ENCODE measurements around the gene CYRIA. TPM values are rescaled to one million over a fixed set of nuclear protein-coding genes. Genes with fewer than 3 reads are reported as not detected.

Gene CYRIA
- total RNA-seq, 1 donor from 2014 or later, result 0.91 TPM

DNA sequence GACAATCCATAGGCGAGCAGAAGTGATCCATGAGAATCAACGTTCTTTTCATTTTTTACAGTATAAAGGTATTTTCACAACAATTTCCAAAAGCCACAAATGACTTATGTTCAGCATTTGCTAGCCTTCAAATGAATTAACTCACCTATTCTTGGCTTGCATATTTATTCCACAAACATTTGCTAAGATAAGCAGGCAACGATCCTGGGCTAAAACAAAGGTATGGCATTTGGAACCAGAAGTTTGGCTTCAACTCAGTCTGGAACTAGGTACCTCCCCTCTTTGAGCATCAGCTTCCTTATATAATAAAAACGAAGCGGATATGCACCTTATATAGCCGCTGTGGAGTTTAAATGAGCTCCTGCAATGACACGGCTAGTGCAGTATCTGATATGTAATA lies 20.5 kb downstream of the CYRIA start:
- Mint-ChIP-seq H3K36me3 (ENCODE audit: insufficient read depth) (no peaks in the 10 kb centered on the region), H3K27me3 (no peaks in the 10 kb centered on the region), H3K27ac (no peak overlapping the region), H3K9me3 (ENCODE audit: low read depth) (no peaks in the 10 kb centered on the region), H3K4me1 (ENCODE audit: low read depth) (no peaks in the 10 kb centered on the region), H3K4me3 (ENCODE audit: low read depth) (no peak overlapping the region)
- no peak for DNase-seq (ENCODE audit: low spot score, unreplicated experiment)
- TF ChIP-seq, protein P1, sequence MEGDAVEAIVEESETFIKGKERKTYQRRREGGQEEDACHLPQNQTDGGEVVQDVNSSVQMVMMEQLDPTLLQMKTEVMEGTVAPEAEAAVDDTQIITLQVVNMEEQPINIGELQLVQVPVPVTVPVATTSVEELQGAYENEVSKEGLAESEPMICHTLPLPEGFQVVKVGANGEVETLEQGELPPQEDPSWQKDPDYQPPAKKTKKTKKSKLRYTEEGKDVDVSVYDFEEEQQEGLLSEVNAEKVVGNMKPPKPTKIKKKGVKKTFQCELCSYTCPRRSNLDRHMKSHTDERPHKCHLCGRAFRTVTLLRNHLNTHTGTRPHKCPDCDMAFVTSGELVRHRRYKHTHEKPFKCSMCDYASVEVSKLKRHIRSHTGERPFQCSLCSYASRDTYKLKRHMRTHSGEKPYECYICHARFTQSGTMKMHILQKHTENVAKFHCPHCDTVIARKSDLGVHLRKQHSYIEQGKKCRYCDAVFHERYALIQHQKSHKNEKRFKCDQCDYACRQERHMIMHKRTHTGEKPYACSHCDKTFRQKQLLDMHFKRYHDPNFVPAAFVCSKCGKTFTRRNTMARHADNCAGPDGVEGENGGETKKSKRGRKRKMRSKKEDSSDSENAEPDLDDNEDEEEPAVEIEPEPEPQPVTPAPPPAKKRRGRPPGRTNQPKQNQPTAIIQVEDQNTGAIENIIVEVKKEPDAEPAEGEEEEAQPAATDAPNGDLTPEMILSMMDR (IDR thresholded peaks at IDR 0.05; ENCODE audit: unreplicated experiment), result no peak

DNA sequence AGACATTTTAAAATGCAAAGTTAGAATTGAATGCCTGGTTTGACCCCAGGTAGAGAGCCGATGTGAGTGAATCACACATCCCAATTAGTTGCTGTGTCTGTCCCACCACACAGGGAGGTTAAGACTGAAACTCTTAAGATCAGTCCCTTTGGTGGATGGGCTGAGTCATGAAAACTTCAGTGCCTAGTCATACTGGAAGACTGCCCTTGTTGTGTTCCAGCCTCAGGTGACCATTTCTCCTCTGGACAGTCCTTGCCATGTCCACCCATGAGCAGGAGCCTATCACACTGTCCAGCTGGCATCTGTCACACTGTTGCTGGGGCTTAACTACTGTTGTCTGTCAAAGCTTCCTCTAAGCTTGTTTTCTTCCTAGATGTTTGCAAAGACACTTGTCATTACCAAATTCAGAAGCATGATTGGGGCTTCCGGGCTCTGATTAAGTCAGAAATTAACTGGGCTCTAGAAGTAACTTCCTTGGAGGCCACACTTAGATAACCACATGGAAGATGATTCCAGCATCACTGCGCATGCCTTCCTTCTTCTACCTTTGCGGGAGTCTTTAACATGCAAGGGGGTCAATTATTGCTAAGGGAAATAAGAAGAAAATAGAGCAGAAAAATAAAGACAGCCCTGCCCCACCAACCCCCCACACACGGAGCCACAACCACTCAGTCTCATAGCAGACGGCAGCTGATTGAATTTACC lies 21.3 kb downstream of the CYRIA start:
- H3K9me3 Mint-ChIP-seq (ENCODE audit: low read depth), result no peaks in the 10 kb centered on the region
- no peak overlapping the region for H3K4me3 Mint-ChIP-seq (ENCODE audit: low read depth)
- no peaks in the 10 kb centered on the region for H3K4me1 Mint-ChIP-seq (ENCODE audit: low read depth)
- H3K27ac Mint-ChIP-seq, result no peak overlapping the region
- DNase-seq (ENCODE audit: low spot score, unreplicated experiment), result no peak
- H3K36me3 Mint-ChIP-seq (ENCODE audit: insufficient read depth), result no peaks in the 10 kb centered on the region
- no peaks in the 10 kb centered on the region for H3K27me3 Mint-ChIP-seq
- TF ChIP-seq, protein P1 (IDR thresholded peaks at IDR 0.05; ENCODE audit: unreplicated experiment), result no peak

DNA sequence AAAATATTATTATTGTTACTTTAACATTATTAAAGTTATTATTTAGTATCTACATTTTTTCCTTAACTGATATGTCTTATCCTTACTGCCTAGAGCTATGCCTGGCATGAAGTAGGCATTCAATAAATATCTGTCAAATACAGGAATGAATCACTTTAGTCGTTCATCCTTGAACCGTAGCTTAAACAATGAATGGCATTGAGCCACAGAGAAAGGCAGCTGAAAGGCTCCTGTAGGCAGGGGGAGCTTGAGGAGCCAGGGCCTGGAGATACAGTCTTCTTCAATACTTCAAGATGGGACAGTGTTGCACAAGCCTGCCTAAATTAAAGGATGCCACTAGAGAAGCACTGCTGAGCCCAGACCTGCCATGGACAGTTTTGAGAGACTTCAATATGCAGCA lies 22.5 kb downstream of the CYRIA start:
- TF ChIP-seq, protein P1 (IDR thresholded peaks at IDR 0.05; ENCODE audit: unreplicated experiment), result no peak
- DNase-seq (ENCODE audit: low spot score, unreplicated experiment), result no peak
- no peaks in the 10 kb centered on the region for H3K9me3 Mint-ChIP-seq (ENCODE audit: low read depth)
- H3K27me3 Mint-ChIP-seq, result peaks cover 3% of the 10 kb centered on the region
- no peak overlapping the region for H3K4me3 Mint-ChIP-seq (ENCODE audit: low read depth)
- H3K4me1 Mint-ChIP-seq (ENCODE audit: low read depth), result no peaks in the 10 kb centered on the region
- H3K27ac Mint-ChIP-seq, result no peak overlapping the region
- H3K36me3 Mint-ChIP-seq (ENCODE audit: insufficient read depth), result no peaks in the 10 kb centered on the region

DNA sequence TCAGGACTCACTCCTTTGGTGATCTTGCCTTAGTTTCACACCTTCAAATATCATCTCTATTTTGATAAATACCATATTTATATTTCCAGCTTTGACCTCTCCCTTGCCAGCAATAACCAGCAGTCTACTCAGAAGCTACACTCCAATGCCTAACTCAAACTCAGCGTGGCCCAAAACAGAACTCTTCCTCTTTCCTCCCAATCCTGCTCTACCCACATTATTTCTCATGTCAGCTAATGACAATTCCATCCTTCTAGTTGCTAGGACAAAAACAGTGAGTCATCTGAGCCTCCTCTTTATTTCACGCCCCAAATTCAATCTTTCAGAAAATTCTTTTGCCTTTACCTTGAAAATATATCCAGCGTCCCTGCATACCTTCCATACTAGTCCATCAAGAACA lies 23.5 kb downstream of the CYRIA start:
- DNase-seq (ENCODE audit: low spot score, unreplicated experiment), result no peak

DNA sequence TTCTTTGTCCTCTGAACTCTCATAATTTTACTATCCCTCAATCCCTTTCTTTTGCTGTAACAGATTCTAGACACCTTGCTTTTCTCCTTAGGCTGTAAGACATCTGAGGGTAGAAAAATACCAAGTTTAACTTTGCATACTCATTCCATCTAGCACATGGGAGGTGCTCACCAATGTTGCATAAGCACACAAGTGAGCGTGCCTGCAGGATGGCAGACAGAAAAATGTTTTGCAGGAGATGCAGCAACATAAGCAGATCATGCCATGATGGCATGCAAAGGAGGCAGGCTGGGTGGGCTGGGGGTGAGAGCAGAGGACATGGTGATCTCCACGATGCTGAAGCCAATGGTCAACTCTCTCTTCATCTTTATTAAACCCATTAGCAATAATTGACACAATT lies 24.1 kb downstream of the CYRIA start:
- TF ChIP-seq, protein P1 (IDR thresholded peaks at IDR 0.05; ENCODE audit: unreplicated experiment), result no peak
- no peaks in the 10 kb centered on the region for H3K4me1 Mint-ChIP-seq (ENCODE audit: low read depth)
- no peaks in the 10 kb centered on the region for H3K36me3 Mint-ChIP-seq (ENCODE audit: insufficient read depth)
- DNase-seq (ENCODE audit: low spot score, unreplicated experiment), result no peak
- H3K4me3 Mint-ChIP-seq (ENCODE audit: low read depth), result no peak overlapping the region
- H3K27ac Mint-ChIP-seq, result no peak overlapping the region
- H3K9me3 Mint-ChIP-seq (ENCODE audit: low read depth), result no peaks in the 10 kb centered on the region
- peaks cover 3% of the 10 kb centered on the region for H3K27me3 Mint-ChIP-seq

More for the DNA sequence above, 23.5 kb downstream of the CYRIA start:
- H3K27ac Mint-ChIP-seq, result no peak overlapping the region
- no peak overlapping the region for H3K4me3 Mint-ChIP-seq (ENCODE audit: low read depth)
- no peaks in the 10 kb centered on the region for H3K4me1 Mint-ChIP-seq (ENCODE audit: low read depth)
- H3K27me3 Mint-ChIP-seq, result peaks cover 3% of the 10 kb centered on the region
- TF ChIP-seq, protein P1 (IDR thresholded peaks at IDR 0.05; ENCODE audit: unreplicated experiment), result no peak
- no peaks in the 10 kb centered on the region for H3K36me3 Mint-ChIP-seq (ENCODE audit: insufficient read depth)
- H3K9me3 Mint-ChIP-seq (ENCODE audit: low read depth), result no peaks in the 10 kb centered on the region
